Smooth muscle cell (in vitro differentiated cells): ENCODE results near the gene PRKAR2A. TPM values are rescaled to one million over a fixed set of nuclear protein-coding genes. Genes with fewer than 3 reads are reported as not detected.
A peak's percentile ranks its signal among the peaks of the same experiment; 100 is the strongest.
"Not testable (repeated sequence)": the region's sequence is repeated elsewhere in the genome, so short reads cannot be mapped to it uniquely, and the experiment has no call there.

ENCODE experiments used
- DNase-seq: peaks from one replicate; lab custom pipeline; 2025; ENCODE audit not compliant: unreplicated experiment; lab: John Stamatoyannopoulos, UW
- H2AFZ ChIP-seq: fragments of 200-600 bp; sonication (generic); 2 replicates; pipeline ENCODE4 v1.6.0; 2016; ENCODE audit warnings: antibody characterized with exemption, low read depth, mild to moderate bottlenecking
- H3F3A ChIP-seq: fragments of 200-600 bp; sonication (generic); 2 replicates; pipeline ENCODE4 v1.6.0; 2017; ENCODE audit warnings: antibody characterized with exemption, low read depth
- H3K27ac ChIP-seq: fragments of 200-600 bp; sonication (generic); 2 replicates; pipeline ENCODE4 v1.5.1; 2016; ENCODE audit warnings: low read depth, mild to moderate bottlenecking
- H3K27me3 ChIP-seq: fragments of 200-600 bp; sonication (generic); 2 replicates; pipeline ENCODE4 v1.6.1; 2016; ENCODE audit warnings: low read depth, mild to moderate bottlenecking
- H3K36me3 ChIP-seq: fragments of 200-600 bp; sonication (generic); 2 replicates; pipeline ENCODE4 v1.5.1; 2016; ENCODE audit warnings: low read depth
- H3K4me1 ChIP-seq: fragments of 200-600 bp; sonication (generic); 2 replicates; pipeline ENCODE4 v1.5.1; 2016; ENCODE audit warnings: low read depth
- H3K4me2 ChIP-seq: fragments of 200-600 bp; sonication (generic); 2 replicates; pipeline ENCODE4 v1.6.0; 2016; ENCODE audit warnings: mild to moderate bottlenecking
- H3K4me3 ChIP-seq: fragments of 200-600 bp; sonication (generic); 2 replicates; pipeline ENCODE4 v1.5.1; 2016; ENCODE audit warnings: mild to moderate bottlenecking
- H3K79me2 ChIP-seq: fragments of 200-600 bp; sonication (generic); 2 replicates; pipeline ENCODE4 v1.6.0; 2016; ENCODE audit warnings: low read depth, mild to moderate bottlenecking
- H3K9ac ChIP-seq: fragments of 200-600 bp; sonication (generic); 2 replicates; pipeline ENCODE4 v1.6.0; 2016; ENCODE audit warnings: low read depth
- H3K9me3 ChIP-seq: fragments of 200-600 bp; sonication (generic); replicated peaks from 2 replicates; pipeline ENCODE4 v1.5.1; 2016; ENCODE audit warnings: low read depth
- H4K20me1 ChIP-seq: fragments of 200-600 bp; sonication (generic); 2 replicates; pipeline ENCODE4 v1.6.0; 2016; ENCODE audit warnings: low read depth
- CTCF ChIP-seq: fragments of 200-600 bp; sonication (generic); IDR thresholded peaks from 2 replicates; pipeline ENCODE4 v1.5.1; 2017; ENCODE audit warnings: borderline replicate concordance, mild to moderate bottlenecking, antibody characterized with exemption; ENCODE audit not compliant: insufficient read depth, poor library complexity, severe bottlenecking
- WGBS: methylation state at CpG from one replicate; pipeline ENCODE4 v1.1.7; 2016; ENCODE audit warnings: low lambda C conversion rate; 5-methylcytosine and 5-hydroxymethylcytosine counted together
- polyA plus RNA-seq: library from polyadenylated mRNA; unstranded; fragments of >200 nt; fragmentation: Nextera tagmentation; extraction: Ambion mirVana; gene quantifications from 2 replicates; pipeline ENCODE4 v1.2.1, GENCODE V29; 2016
- total RNA-seq: library from RNA; depleted of rRNA; stranded (reverse); fragments of >200 nt; gene quantifications from 2 replicates; pipeline ENCODE4 v1.2.3, GENCODE V29; 2014

The PRKAR2A gene
- total and polyA plus RNA-seq, 2 experiments from 2014 or later: 13.5 to 36.7 TPM

GRCh38 chr3:48784426-48785120, 63.1 kb downstream of the PRKAR2A start:
- H3K9me3 ChIP-seq: no peaks in the 10 kb centered on the region
- H4K20me1 ChIP-seq: no peaks in the 10 kb centered on the region
- WGBS: 76% methylated on average over 4 of the region's 4 CpGs
- no peaks in the 10 kb centered on the region for H3K79me2 ChIP-seq
- no peak overlapping the region for H3K4me2 ChIP-seq
- H3K36me3 ChIP-seq: peaks cover 5% of the 10 kb centered on the region
- H3K4me1 ChIP-seq: no peaks in the 10 kb centered on the region
- H3K27me3 ChIP-seq: no peaks in the 10 kb centered on the region
- no peak overlapping the region for H3K4me3 ChIP-seq
- H3F3A ChIP-seq: peaks cover 4% of the 10 kb centered on the region
- H3K27ac ChIP-seq: peak overlapping the region; percentile 72
- H2AFZ ChIP-seq: no peak overlapping the region
- no peak for TF ChIP-seq CTCF
- H3K9ac ChIP-seq: peak overlapping the region; percentile 13
- DNase-seq: no peak

- no peaks in the 10 kb centered on the region for H3K79me2 ChIP-seq
- no peaks in the 10 kb centered on the region for H3K4me1 ChIP-seq
- no peak overlapping the region for H2AFZ ChIP-seq
- peaks cover under 1% of the 10 kb centered on the region for H3K36me3 ChIP-seq
- H3K9me3 ChIP-seq: no peaks in the 10 kb centered on the region
- 95% methylated on average over 6 of the region's 6 CpGs for WGBS
- TF ChIP-seq CTCF: no peak
- no peak overlapping the region for H3K9ac ChIP-seq
- H3F3A ChIP-seq: peaks cover 4% of the 10 kb centered on the region
- H3K4me2 ChIP-seq: no peak overlapping the region
- no peak for DNase-seq
- H3K4me3 ChIP-seq: no peak overlapping the region
- no peaks in the 10 kb centered on the region for H3K27me3 ChIP-seq
- no peaks in the 10 kb centered on the region for H4K20me1 ChIP-seq
- H3K27ac ChIP-seq: no peak overlapping the region
Measured at GRCh38 chr3:48783304-48783703, 64.4 kb downstream of the PRKAR2A start.

GRCh38 chr3:48782046-48782445, 65.6 kb downstream of the PRKAR2A start:
- Histone ChIP-seq H3K4me1 (no peaks in the 10 kb centered on the region), H4K20me1 (no peaks in the 10 kb centered on the region), H3K36me3 (no peaks in the 10 kb centered on the region), H3F3A (no peaks in the 10 kb centered on the region), H3K9me3 (no peaks in the 10 kb centered on the region), H3K9ac (no peak overlapping the region), H3K79me2 (no peaks in the 10 kb centered on the region), H3K4me2 (no peak overlapping the region), H3K27ac (no peak overlapping the region), H3K27me3 (no peaks in the 10 kb centered on the region), H3K4me3 (no peak overlapping the region), H2AFZ (no peak overlapping the region)
- no peak for DNase-seq
- no peak for TF ChIP-seq CTCF

- not testable (repeated sequence) for H3K27ac ChIP-seq, H3K9me3 ChIP-seq, H3K79me2 ChIP-seq, H2AFZ ChIP-seq, H3F3A ChIP-seq, H3K4me2 ChIP-seq, H3K4me3 ChIP-seq, H3K36me3 ChIP-seq, H3K9ac ChIP-seq, H3K27me3 ChIP-seq, H4K20me1 ChIP-seq, H3K4me1 ChIP-seq, DNase-seq
- WGBS: 96% methylated on average over 8 of the region's 8 CpGs
Measured at GRCh38 chr3:48778565-48778964, 69.1 kb downstream of the PRKAR2A start.
